ENCODE data around the gene SLC7A1. TPM values are rescaled to one million over a fixed set of nuclear protein-coding genes. Genes with fewer than 3 reads are reported as not detected.

Gene SLC7A1
- total RNA-seq, 4 donors from 2014 or later: 1.6 to 4.6 (median 3.7) TPM

DNA sequence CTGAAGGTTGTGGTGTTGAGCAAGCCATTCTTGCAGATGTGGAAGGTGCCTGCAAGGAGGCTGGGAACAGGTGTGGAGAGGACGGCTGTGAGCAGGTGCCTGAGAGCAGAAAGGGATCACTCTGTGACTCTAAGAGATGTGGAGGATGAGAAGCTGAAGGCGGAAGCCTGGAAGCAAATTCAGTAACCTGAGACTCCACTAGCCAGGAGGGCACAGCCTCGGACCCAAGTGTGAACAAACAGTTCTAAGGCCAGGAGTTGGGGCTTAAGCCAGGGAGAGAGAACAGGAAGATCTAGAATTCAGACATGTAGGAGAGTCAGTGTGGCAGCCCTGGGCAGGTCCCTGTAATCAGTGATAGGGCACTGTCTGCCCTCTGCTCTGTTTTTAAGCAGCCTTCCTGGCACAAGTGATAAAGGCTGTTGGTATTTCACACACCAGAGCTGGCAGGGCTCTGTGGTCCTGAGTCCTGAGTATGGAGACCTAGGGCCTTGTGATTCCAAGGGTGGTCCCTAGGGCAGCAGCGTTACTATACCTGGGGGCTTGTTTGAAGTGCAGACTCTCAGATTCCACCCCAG is 131.3 kb downstream of the SLC7A1 start:
- no peaks in the 10 kb centered on the region for H3K9me3 ChIP-seq
- intact Hi-C loops (cut with DNase I; ENCODE audit: low total_unique reads): no loop called here
- no peaks in the 10 kb centered on the region for H3K36me3 ChIP-seq
- DNase-seq (no peak), ATAC-seq (peak in 1 of 2 donors; percentile 79)
- H3K27ac ChIP-seq: no peak overlapping the region
- no peaks in the 10 kb centered on the region for H3K4me1 ChIP-seq
- no peak for TF ChIP-seq POLR2A (IDR thresholded peaks at IDR 0.05)
- TF ChIP-seq, protein P1, sequence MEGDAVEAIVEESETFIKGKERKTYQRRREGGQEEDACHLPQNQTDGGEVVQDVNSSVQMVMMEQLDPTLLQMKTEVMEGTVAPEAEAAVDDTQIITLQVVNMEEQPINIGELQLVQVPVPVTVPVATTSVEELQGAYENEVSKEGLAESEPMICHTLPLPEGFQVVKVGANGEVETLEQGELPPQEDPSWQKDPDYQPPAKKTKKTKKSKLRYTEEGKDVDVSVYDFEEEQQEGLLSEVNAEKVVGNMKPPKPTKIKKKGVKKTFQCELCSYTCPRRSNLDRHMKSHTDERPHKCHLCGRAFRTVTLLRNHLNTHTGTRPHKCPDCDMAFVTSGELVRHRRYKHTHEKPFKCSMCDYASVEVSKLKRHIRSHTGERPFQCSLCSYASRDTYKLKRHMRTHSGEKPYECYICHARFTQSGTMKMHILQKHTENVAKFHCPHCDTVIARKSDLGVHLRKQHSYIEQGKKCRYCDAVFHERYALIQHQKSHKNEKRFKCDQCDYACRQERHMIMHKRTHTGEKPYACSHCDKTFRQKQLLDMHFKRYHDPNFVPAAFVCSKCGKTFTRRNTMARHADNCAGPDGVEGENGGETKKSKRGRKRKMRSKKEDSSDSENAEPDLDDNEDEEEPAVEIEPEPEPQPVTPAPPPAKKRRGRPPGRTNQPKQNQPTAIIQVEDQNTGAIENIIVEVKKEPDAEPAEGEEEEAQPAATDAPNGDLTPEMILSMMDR (IDR thresholded peaks at IDR 0.05 in 4 of 5, conservative IDR thresholded peaks at IDR 0.05 in 1 of 5): no peak
- no peak overlapping the region for H3K4me3 ChIP-seq
- in situ Hi-C loops (cut with MboI; ENCODE audit: low sequenced_read_pairs in 4 of 4): no loop called here
- no peaks in the 10 kb centered on the region for H3K27me3 ChIP-seq

DNA sequence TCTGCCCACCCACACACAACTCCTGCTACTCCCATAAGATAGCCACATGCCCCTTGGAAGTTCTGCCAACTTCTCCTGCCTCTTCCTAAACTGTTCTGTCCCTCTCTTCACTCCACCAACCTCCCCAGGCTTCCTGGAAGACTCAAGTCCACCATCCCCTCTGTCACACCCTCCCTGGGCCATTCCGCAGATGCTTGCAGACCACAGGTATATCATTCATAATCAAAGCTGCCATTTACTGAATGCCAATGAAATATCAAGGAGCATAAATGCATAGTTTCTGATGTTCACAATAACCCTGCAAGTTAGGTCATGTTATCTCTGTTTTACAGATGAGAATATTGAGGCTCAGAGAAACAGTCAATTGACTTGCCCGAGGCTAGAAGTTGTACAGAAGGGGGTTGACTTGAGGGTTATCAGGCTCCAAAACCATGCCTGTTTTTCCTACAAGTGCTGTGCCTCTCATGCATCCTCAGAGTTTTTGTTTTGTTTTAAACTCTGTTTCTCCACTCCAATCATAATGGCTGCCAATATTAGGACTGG is 135.6 kb downstream of the SLC7A1 start:
- H3K4me3 ChIP-seq: no peak overlapping the region
- no peak for DNase-seq
- no peaks in the 10 kb centered on the region for H3K9me3 ChIP-seq
- intact Hi-C loops (cut with DNase I; ENCODE audit: low total_unique reads) (no loop called here), in situ Hi-C loops (cut with MboI; ENCODE audit: low sequenced_read_pairs in 4 of 4) (no loop called here)
- H3K36me3 ChIP-seq: no peaks in the 10 kb centered on the region
- no peaks in the 10 kb centered on the region for H3K4me1 ChIP-seq
- TF ChIP-seq, protein P1 (IDR thresholded peaks at IDR 0.05 in 4 of 5, conservative IDR thresholded peaks at IDR 0.05 in 1 of 5): no peak
- no peak for TF ChIP-seq POLR2A (IDR thresholded peaks at IDR 0.05)
- no peak for ATAC-seq
- H3K27me3 ChIP-seq: no peaks in the 10 kb centered on the region
- H3K27ac ChIP-seq: no peak overlapping the region
